A549 treated with CORT108297 at 1 μM for 4 hours (cell line): Measurements from ENCODE around the gene NGDN. TPM values are rescaled to one million over a fixed set of nuclear protein-coding genes. Genes with fewer than 3 reads are reported as not detected.

Experiments
- total RNA-seq: library from RNA; stranded (reverse); fragments of 200-300 nt; extraction: Qiagen RNA extraction; gene quantifications from 5 replicates; pipeline ENCODE4 v1.2.3, GENCODE V29; 2022

NGDN gene, protein sequence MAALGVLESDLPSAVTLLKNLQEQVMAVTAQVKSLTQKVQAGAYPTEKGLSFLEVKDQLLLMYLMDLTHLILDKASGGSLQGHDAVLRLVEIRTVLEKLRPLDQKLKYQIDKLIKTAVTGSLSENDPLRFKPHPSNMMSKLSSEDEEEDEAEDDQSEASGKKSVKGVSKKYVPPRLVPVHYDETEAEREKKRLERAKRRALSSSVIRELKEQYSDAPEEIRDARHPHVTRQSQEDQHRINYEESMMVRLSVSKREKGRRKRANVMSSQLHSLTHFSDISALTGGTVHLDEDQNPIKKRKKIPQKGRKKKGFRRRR
- total RNA-seq = 56.9 to 78.2 TPM (median 60.9 TPM) in 5 replicates

GRCh38 chr14:23469127-23469905 lies at the start of gene NGDN:
Gene NGDN, plus strand, starts transcription at chr14:23469703. Its CDS starts 13 bp downstream, at chr14:23469716.

DNA sequence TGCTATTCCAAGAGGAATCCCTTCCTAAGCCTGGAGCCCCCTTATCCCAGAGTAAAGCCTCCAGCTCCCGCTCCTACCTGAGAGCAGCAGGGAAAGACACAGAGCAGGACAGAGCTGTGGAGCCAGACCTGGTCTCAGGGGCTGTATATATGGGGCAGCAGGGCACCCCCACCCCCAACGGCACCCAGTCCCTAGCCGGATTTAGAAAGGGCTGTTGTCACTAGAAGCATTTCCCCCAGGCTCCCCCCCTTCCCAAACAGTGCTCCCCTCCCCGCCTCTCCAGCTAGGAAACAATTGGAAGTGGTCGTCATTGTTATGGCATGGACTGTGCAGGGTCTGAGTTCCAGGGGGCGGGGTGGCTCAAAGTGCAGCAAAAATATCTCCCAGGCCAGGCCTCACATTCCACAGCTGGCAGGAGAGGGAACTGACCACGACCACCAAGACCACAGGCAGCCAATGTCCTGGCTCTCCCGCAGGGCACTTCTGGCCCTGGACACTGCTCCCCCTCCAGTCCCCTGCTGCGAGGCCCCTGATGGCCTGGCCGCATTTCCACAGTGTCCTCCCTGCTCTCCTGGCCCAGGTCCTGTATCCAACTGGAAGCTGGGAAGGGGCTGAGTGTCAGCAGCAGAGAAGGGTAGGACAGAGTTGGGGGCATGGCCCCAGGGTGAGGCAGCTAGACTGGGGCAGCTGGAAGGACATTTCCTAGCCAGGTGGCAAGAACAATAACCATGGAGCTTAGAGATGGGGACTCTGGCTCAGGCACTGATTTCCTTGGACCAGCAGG lies 33.8 kb upstream of the NGDN start, which contains the start of gene MYH7:
Gene MYH7, minus strand, starts transcription at position 118 of the 784 bp plus-strand sequence. CDS start 1,928 bp downstream, outside the sequence.

Other genes starting within 250 kb of the NGDN start
- not detected in 5 replicates for gene RNF212B, start 231.8 kb upstream of the NGDN start, total RNA-seq
- gene HOMEZ, start 183.6 kb upstream of the NGDN start, total RNA-seq = 6.2 to 10.2 TPM (median 9.1 TPM) in 5 replicates
- gene PPP1R3E, start 166.8 kb upstream of the NGDN start, total RNA-seq = 2.9 to 4.8 TPM (median 4.0 TPM) in 5 replicates
- 17.7 to 23.3 TPM (median 20.7 TPM) in 5 replicates for gene BCL2L2, start 162.9 kb upstream of the NGDN start, total RNA-seq
- 139 to 159 TPM (median 152 TPM) in 5 replicates for gene PABPN1, start 148.2 kb upstream of the NGDN start, total RNA-seq
- gene SLC22A17, start 116.8 kb upstream of the NGDN start, total RNA-seq = 5.4 to 8.8 TPM (median 7.3 TPM) in 5 replicates
- gene EFS, start 104.5 kb upstream of the NGDN start, total RNA-seq = not detected in 5 replicates
- gene IL25, start 96.9 kb upstream of the NGDN start, total RNA-seq = not detected in 5 replicates
- not detected in 5 replicates for gene CMTM5, start 92.7 kb upstream of the NGDN start, total RNA-seq
- not detected in 5 replicates for gene MYH6, start 61.4 kb upstream of the NGDN start, total RNA-seq
- gene MYH7, start 34.0 kb upstream of the NGDN start, total RNA-seq = not detected in 5 replicates
- gene ZFHX2, start 82.1 kb downstream of the NGDN start, total RNA-seq = 0.84 to 1.6 TPM (median 1.2 TPM) in 5 replicates
- 13.7 to 14.9 TPM (median 14.3 TPM) in 5 replicates for gene THTPA, start 86.6 kb downstream of the NGDN start, total RNA-seq
- gene AP1G2, start 98.1 kb downstream of the NGDN start, total RNA-seq = 41.1 to 67.5 TPM (median 49.7 TPM) in 5 replicates
- gene JPH4, start 109.1 kb downstream of the NGDN start, total RNA-seq = 0.03 to 0.05 TPM in 2 of 5 replicates, not detected in the others
- gene DHRS2, start 166.7 kb downstream of the NGDN start, total RNA-seq = 6.0 to 9.9 TPM (median 8.1 TPM) in 5 replicates